ENCODE results near the gene CYP20A1. TPM values are rescaled to one million over a fixed set of nuclear protein-coding genes. Genes with fewer than 3 reads are reported as not detected.

Gene CYP20A1
- total and polyA plus RNA-seq, 3 donors from 2014 or later: 16.9 to 40.8 (median 38.7) TPM

DNA sequence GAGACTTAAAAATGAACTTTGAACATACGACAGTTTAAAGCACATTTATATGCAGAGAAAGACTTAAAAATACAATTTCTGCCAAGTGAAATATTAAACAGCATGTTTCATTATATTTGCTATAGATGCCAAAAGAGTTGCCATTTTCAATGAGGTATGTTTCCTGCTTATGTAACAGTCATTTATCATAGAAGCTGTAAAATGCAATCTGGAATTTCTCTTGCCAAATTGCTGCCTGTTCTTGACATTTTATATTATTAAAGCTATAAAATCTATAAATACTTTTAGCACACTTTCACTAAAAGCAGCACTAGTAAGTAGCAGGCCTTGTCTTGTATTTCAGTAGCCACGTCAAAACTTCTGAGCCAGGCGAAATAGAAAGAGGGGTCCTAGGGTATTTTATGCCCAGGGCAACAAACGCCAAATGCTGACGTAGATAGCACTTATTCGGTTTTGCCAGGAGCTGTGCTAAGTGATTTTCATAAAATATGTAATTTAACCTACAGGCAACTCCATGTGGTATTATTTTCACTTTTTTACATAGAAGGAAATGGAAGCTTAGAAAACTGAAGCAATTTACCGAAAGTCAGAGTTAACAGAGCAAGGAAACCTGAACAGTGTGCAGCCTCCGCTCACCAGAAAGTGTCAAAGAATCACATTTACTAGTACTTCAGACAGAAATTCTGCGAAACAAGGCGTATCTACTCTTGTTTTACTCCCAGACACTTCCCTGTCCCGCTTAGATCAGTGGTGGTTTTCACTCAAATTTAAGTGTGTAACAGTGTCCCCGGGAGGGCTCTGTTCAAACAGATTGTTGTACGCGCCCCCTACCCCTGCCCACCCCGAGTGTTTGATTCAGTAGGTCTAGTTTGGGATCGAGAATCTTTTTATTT is 1.2 kb upstream of the CYP20A1 start:
- H3K4me3 ChIP-seq: peak overlapping the region; percentile 91 to 97
- intact Hi-C loops (cut with DNase I; ENCODE audit: low total_unique reads): no loop called here
- H3K9me3 ChIP-seq: no peaks in the 10 kb centered on the region
- no peaks in the 10 kb centered on the region for H3K27me3 ChIP-seq
- peaks cover 9% of the 10 kb centered on the region for H3K4me1 ChIP-seq
- no peak for TF ChIP-seq POLR2A (IDR thresholded peaks at IDR 0.05)
- TF ChIP-seq CTCF (IDR thresholded peaks at IDR 0.05): no peak
- peak overlapping the region in 1 of 2 donors; percentile 98 for H3K27ac ChIP-seq
- 66 to 69% methylated on average over 16 of the region's 16 CpGs for WGBS, 2 donors
- no peaks in the 10 kb centered on the region for H3K36me3 ChIP-seq (ENCODE audit: low read depth, missing control alignments)
- DNase-seq: no peak

DNA sequence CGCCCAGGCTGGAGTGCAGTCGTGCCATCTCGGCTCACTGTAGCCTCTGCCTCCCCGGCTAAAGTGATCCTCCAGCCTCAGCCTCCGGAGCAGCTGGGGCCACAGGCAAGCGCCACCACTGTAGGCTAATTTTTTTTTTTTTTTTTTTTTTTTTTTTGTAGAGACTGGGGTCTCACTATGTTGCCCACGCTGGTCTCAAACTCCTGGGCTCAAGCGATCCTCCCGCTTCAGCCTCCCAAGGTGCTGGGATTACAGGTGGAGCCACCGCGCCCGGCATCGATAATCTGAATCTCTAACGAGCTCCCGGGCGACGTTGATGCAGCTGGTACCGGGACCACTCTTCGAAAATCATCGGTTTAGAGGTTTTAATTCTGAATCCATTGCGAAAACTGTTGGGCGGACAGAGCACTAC is 520 bp upstream of the CYP20A1 start:
- Histone ChIP-seq H3K27ac (peak overlapping the region; percentile 98), H3K4me1 (peaks cover 9% of the 10 kb centered on the region), H3K4me3 (peak overlapping the region; percentile 91 to 97), H3K27me3 (no peaks in the 10 kb centered on the region), H3K36me3 (ENCODE audit: low read depth, missing control alignments) (no peaks in the 10 kb centered on the region), H3K9me3 (no peaks in the 10 kb centered on the region)
- intact Hi-C loops (cut with DNase I; ENCODE audit: low total_unique reads): no loop called here
- no peak for TF ChIP-seq POLR2A (IDR thresholded peaks at IDR 0.05)
- TF ChIP-seq CTCF (IDR thresholded peaks at IDR 0.05): no peak
- 14 to 21% methylated on average over 22 of the region's 22 CpGs for WGBS, 2 donors
- no peak for DNase-seq

DNA sequence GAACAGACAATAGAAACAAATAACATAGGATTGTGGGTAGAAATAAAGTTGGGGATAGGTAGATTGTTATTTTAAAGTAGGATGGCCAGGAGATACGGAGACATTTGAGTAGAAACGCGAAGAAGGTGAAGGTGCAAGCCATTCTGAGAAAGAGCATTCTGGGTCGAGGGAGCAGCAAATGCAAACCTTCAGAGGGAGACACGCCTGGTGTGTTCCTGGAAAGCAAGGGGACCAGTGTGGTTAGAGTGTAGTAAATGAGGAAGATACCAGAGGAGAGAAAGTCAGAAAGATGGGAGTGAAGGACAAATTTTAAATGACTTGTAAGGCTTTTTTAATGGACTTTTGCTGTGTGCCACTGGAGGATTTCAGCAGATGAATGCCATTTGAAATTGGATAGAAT is 1.7 kb downstream of the CYP20A1 start:
- no peaks in the 10 kb centered on the region for H3K27me3 ChIP-seq
- peak overlapping the region in 1 of 2 donors; percentile 97 for H3K4me3 ChIP-seq
- peaks cover 9% of the 10 kb centered on the region for H3K4me1 ChIP-seq
- 38 to 56% methylated on average over 5 of the region's 5 CpGs for WGBS, 2 donors
- no peaks in the 10 kb centered on the region for H3K9me3 ChIP-seq
- no peaks in the 10 kb centered on the region for H3K36me3 ChIP-seq (ENCODE audit: low read depth, missing control alignments)
- intact Hi-C loops (cut with DNase I; ENCODE audit: low total_unique reads): no loop called here
- H3K27ac ChIP-seq: peak overlapping the region in 1 of 2 donors; percentile 98
- TF ChIP-seq POLR2A (IDR thresholded peaks at IDR 0.05) (no peak), CTCF (IDR thresholded peaks at IDR 0.05) (no peak)
- DNase-seq: no peak

DNA sequence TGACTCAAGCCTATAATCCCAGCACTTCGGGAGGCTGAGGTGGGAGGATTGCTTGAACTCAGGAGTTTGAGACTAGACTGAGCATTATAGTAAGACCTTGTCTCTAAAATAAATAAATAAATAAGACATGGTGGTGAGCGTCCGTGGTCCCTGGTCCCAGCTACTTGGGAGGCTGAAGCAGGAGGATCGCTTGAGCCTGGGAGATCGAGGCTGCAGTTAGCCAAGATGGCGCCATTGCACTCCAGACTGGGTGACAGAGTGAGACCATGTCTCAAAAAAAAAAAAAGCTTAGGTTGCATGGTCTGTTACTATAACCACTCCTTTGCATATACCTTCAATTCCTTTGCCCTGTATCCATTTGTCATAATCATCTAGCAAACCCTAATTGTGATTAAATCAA is 3.7 kb downstream of the CYP20A1 start:
- TF ChIP-seq POLR2A (IDR thresholded peaks at IDR 0.05): no peak
- TF ChIP-seq CTCF (IDR thresholded peaks at IDR 0.05): no peak
- Histone ChIP-seq H3K27me3 (no peaks in the 10 kb centered on the region), H3K4me1 (peaks cover 9% of the 10 kb centered on the region), H3K27ac (no peak overlapping the region), H3K9me3 (no peaks in the 10 kb centered on the region), H3K4me3 (no peak overlapping the region), H3K36me3 (ENCODE audit: low read depth, missing control alignments) (no peaks in the 10 kb centered on the region)
- 97% methylated on average over 6 of the region's 6 CpGs for WGBS, 2 donors
- intact Hi-C loops (cut with DNase I; ENCODE audit: low total_unique reads): no loop called here
- no peak for DNase-seq

Measured in testis (tissue), 3 donors.